DMS 273 (cell line): ENCODE measurements around the gene DPH6.
A peak's percentile ranks its signal among the peaks of the same experiment; 100 is the strongest.

Experiments used
- DNase-seq: peaks from one replicate; lab custom pipeline; 2025; ENCODE audit not compliant: unreplicated experiment; lab: John Stamatoyannopoulos, UW

Gene DPH6

DNA sequence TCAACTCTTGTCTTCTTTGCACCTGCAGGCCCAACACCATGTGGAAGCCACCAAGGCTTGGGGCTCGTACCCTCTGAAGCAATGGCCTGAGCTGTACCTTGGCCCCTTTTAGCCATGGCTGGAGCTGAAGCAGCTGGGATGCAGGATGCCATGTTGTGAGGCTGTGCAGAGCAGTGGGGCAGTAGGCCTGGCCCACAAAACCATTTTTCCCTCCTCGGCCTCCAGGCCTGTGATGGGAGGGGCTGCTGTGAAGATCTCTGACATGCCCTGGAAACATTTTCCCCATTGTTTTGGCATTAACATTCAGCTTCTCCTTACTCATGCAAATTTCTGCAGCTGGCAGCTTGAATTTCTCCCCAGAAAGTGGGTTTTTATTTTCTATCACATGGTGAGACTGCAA, 58.5 kb downstream of the DPH6 start:
- DNase-seq = no peak

DNA sequence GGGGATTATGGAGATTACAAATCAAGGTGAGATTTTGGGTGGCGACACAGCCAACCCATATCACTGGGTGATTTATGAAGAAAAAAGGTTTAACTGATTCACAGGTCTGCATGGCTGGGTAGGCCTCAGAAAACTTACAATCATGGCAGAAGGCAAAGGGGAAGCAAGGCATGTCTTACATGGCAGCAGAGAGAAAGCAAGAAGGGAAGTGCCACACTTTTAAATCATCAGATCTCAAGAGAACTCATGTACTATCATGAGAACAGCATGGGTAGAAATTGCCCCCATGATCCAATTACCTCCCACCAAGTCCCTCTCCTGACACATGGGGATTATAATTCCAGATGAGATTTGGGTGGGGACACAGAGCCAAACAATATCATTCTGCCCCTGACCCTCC, 59.7 kb downstream of the DPH6 start:
- DNase-seq = no peak

- DNase-seq = no peak
Measured at GRCh38 chr15:35485411-35485810, 60.6 kb downstream of the DPH6 start.

- no peak for DNase-seq
Measured at GRCh38 chr15:35484231-35484945, 61.6 kb downstream of the DPH6 start.

DNA sequence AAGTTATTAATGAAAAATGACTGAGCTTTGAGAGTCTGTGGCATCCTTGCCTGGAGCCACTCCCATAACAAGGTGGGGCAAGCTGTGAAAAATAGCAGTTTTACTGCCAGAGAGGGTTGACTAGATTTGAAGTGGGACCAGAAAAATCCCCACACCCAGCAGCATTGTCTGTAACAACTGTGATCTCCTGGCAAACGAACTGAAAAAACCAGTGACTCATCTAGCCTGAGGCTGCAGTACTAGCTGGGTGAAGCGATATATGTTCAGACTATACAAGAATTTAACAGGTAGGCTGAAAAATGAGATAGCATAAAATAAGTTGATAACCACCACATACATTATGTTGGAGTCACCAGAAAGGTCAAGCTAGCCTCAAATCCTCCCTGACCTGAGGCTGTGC, 64.0 kb downstream of the DPH6 start:
- DNase-seq = no peak

- DNase-seq = no peak
Measured at GRCh38 chr15:35481064-35481463, 64.9 kb downstream of the DPH6 start.

DNA sequence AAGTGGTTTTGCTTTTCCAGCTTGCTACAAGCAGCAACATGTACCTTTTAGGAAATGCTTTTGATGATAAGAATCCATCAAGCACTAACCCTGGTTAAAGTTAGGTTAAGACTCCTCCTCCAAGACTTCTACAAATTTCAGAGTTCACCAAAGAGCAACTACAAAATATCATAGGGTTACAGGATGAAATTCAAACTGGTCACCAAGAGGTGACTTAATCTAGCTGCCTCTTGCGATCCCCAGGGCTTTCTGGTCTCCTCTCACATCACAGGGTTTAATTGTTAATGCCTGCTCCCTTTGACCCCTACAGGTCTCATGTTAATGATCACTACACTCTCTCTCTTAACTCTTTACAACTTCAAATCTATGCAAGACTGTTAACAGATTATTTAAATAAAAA, 66.5 kb downstream of the DPH6 start:
- no peak for DNase-seq

DNA sequence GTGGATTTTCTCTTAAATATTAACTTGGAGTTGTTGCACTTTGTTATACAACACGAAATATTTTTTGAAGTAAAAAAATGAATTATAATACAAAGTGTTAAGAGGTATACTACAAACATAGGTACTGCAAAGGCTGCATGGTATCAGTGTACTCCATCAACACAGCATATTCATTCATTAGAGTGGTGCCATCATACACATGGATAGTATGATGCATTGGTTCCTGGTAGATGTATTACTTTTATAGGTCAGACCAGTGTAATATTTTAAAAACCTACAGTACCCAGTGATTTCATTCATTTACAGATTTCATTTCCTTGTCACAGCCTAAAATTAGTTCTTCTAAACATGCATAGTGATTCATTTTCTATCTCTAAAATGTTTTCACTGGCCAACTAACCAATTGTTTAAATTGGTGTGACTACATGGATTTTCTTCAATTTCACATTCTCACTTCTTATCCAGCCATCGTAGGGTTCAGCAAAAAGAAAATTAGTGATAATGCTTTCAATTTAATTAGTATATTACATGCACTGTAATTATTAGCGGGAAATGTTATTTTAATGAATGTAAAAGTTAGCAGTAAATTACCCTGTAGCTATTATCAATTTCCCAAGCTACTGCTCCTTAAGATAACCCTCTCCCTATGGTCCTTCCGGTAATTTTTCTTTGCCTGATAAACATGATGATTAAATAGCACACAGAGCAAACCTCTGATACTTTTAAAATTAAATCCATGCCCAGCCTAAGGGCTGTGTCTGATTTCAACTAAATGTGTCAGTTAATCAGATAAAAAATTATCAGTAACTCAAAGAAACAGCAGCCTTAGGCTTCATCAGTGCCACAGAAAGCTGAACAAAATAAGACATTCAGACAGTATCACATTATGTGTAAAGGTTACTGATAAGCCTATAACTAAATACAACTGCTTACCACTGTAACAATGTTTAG, 68.4 kb downstream of the DPH6 start:
- DNase-seq = no peak

- no peak for DNase-seq
Measured at GRCh38 chr15:35471024-35471423, 74.9 kb downstream of the DPH6 start.

GRCh38 chr15:35470441-35470840, 75.5 kb downstream of the DPH6 start:
- DNase-seq = no peak

GRCh38 chr15:35466476-35466875, 79.5 kb downstream of the DPH6 start:
- no peak for DNase-seq

GRCh38 chr15:35465783-35466182, 80.2 kb downstream of the DPH6 start:
- no peak for DNase-seq

- DNase-seq = no peak
Measured at GRCh38 chr15:35460616-35461015, 85.3 kb downstream of the DPH6 start.

DNA sequence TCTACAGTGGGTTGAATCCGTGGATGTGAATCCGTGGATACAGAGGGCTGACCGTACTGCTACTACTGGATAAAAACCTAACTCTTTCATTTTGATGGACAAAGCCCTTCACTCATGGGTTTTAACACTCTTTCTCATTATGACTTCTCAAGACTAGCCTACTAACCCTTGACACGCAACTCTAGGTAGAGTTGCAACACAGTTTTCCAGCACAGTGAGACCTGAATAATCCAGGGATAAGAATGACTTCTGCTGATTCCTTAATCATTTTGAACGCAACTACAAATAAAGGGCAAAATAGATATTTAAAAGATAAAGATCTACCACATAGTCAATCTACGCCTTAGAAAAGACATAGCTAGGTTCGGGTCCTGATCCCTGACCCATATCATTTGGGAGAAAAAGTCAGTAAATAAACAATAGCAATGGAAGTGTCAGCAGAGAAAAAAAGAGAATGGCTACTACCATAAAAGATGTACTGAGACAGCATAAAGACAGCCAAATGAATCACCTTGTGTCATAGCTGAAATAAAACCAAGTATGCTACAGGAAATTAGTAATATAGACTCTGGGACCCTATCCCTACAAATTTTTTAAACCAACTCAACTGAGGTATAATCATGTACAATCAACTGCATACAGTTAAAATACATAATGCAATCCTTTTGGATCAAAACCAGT, 87.6 kb downstream of the DPH6 start:
- no peak for DNase-seq

DNA sequence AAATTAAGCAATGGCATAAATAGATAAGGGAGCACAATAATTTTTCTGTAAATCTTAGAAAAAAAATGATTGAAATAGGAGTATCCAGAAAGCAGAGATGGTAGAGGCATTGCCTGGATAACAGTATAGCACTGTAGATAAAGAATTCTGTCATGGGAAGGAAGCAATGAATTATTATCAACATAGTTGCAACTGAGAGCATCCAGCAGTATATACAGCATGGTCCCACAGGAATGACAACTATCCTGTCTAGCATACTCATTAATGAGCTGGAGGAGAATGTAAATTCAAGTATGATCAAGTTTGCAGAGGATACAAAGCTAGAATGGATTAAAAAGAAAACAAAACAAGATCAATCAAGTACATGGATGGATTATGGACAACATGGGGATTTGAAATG, 90.8 kb downstream of the DPH6 start:
- DNase-seq = no peak

- no peak for DNase-seq
Measured at GRCh38 chr15:35450492-35450891, 95.5 kb downstream of the DPH6 start.

- no peak for DNase-seq
Measured at GRCh38 chr15:35448294-35448693, 97.7 kb downstream of the DPH6 start.

DNA sequence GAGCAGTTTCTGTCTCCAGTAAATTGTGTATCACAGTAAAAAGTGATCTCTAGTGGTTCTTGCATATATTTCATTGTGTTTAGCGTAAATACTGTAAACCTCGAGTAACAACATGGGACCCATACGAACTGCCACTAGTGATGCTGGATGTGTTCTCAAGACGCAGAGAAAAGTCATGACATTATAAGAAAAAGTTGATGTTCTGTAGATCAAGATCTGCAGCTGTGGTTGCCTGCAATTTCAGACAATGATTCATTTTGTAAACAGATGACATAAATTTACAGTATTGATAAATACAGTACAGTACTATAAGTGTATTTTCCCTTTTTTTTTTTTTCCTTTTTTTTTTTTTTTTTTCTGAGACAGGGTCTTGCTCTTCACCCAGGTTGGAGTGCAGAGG, 100.1 kb downstream of the DPH6 start:
- no peak for DNase-seq

DNA sequence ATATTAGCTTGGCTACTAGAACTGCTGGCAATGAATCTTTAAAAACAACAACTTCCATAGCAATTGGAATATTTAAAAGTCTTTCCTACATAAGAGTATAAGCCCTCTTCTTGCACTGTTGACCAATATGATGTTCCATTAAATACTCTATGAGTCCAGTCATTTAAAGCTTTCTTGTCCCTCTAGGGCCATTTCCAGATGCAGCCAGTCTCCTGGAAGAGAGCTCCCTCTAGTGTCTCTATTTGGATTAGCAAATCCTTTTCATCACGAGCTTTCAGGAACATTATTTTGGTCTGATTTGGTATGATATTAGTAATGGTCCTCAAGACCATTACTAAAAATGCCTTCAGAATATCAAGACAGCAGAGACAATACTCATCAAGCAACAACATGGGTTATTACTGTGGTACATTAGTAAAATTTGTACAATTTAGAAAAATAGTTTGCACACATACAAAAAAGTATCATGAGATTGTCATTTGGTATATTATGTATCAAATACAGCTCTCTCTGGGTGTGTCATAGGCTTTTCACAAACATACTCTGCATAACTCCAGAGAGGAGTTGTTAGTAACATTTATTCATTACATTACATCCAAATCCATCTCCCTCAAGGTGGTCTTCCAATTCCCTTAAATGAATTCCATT, 101.3 kb downstream of the DPH6 start:
- peak; percentile 60 for DNase-seq

- no peak for DNase-seq
Measured at GRCh38 chr15:35443376-35443775, 102.6 kb downstream of the DPH6 start.

- no peak for DNase-seq
Measured at GRCh38 chr15:35442742-35443141, 103.2 kb downstream of the DPH6 start.
